K562 (cell line): ENCODE measurements around the gene DPEP1. TPM values are rescaled to one million over a fixed set of nuclear protein-coding genes. Genes with fewer than 3 reads are reported as not detected.
A peak's percentile ranks its signal among the peaks of the same experiment; 100 is the strongest.

ENCODE experiments used
- BCL6 ChIP-seq: fragments of 250-450 bp; sonication (Bioruptor Pico); IDR thresholded peaks from 2 replicates; pipeline ENCODE4 v1.4.0; 2020
- BMI1 ChIP-seq: fragments of 150-350 bp; IDR thresholded peaks from 2 replicates; pipeline ENCODE4 v1.6.1; 2014; ENCODE audit warnings: low read length
- FOS ChIP-seq: IDR thresholded peaks from 3 replicates; pipeline ENCODE4 v1.6.1; 2011; ENCODE audit not compliant: insufficient read length; ENCODE audit errors: extremely low read depth
- HCFC1 ChIP-seq: IDR thresholded peaks from 2 replicates; pipeline ENCODE4 v1.6.1; 2012; ENCODE audit warnings: low read depth, low read length, improper control_type of control experiment
- HEY1 ChIP-seq: fragments of 250-450 bp; sonication (Bioruptor Pico); IDR thresholded peaks from 2 replicates; pipeline ENCODE4 v1.5.0; 2020; ENCODE audit warnings: mild to moderate bottlenecking, moderate library complexity, borderline replicate concordance
- HNRNPK ChIP-seq: fragments of 200-400 bp; formaldehyde crosslinking; IDR thresholded peaks from one replicate; pipeline ENCODE4 v1.6.1; 2018; ENCODE audit warnings: mild to moderate bottlenecking, low read depth, low read length; ENCODE audit not compliant: poor library complexity, severe bottlenecking
- HNRNPUL1 ChIP-seq: fragments of 200-400 bp; formaldehyde crosslinking; IDR thresholded peaks from 2 replicates; pipeline ENCODE4 v1.6.1; 2017; ENCODE audit warnings: low read length
- JUN ChIP-seq, 2 experiments: sonication (generic) in 1 of 2; formaldehyde crosslinking in 1 of 2; IDR thresholded peaks; 2 replicates each; pipeline versions ENCODE4 v1.6.1 to v1.8.0; 2012 to 2022; ENCODE audit warnings: borderline replicate concordance in 2 of 2, mild to moderate bottlenecking in 2 of 2, improper control_type of control experiment in 1 of 2, low read depth in 1 of 2, low read length in 1 of 2, missing genetic modification reagents in 1 of 2
- MYBL2 ChIP-seq, 2 experiments: fragments of 450-650 bp in 1 of 2; sonication (generic) in 1 of 2; formaldehyde crosslinking in 1 of 2; IDR thresholded peaks; 2 replicates each; pipeline versions ENCODE4 v1.6.1 to v1.8.1; 2017 to 2022; ENCODE audit warnings: borderline replicate concordance in 1 of 2, inconsistent platforms in 1 of 2, low read depth in 1 of 2, mild to moderate bottlenecking in 1 of 2, missing genetic modification reagents in 1 of 2, moderate library complexity in 1 of 2
- NFXL1 ChIP-seq: fragments of 450-650 bp; formaldehyde crosslinking; IDR thresholded peaks from 2 replicates; pipeline ENCODE4 v1.4.0; 2021; ENCODE audit warnings: mild to moderate bottlenecking
- NR4A1 ChIP-seq, 2 experiments: fragments of 250-450 bp in 1 of 2; fragments of 450-650 bp in 1 of 2; sonication (Bioruptor Pico) in 1 of 2; IDR thresholded peaks; 2 replicates each; pipeline versions ENCODE4 v1.4.0 to v1.6.1; 2016 to 2020; ENCODE audit warnings: mild to moderate bottlenecking in 2 of 2, missing compliant biosample characterization in 1 of 2, missing genetic modification characterization in 1 of 2, moderate library complexity in 1 of 2
- PYGO2 ChIP-seq: fragments of 450-650 bp; IDR thresholded peaks from 2 replicates; pipeline ENCODE4 v1.6.1; 2016; ENCODE audit warnings: mild to moderate bottlenecking, missing genetic modification characterization, moderate library complexity, missing compliant biosample characterization
- STAT5A ChIP-seq: IDR thresholded peaks from 2 replicates; pipeline ENCODE4 v1.6.1; 2012; ENCODE audit warnings: low read length, inconsistent platforms, borderline replicate concordance
- ZBTB7A ChIP-seq: IDR thresholded peaks from 2 replicates; pipeline ENCODE4 v1.6.1; 2011; ENCODE audit warnings: low read depth, mild to moderate bottlenecking, low read length, moderate library complexity, borderline replicate concordance; ENCODE audit not compliant: control insufficient read depth
- ZNF639 ChIP-seq, 2 experiments: fragments of 200-800 bp in 1 of 2; sonication (Bioruptor generic) in 1 of 2; sonication (generic) in 1 of 2; formaldehyde crosslinking in 1 of 2; IDR thresholded peaks in 1 of 2; conservative IDR thresholded peaks in 1 of 2; 2 replicates each; pipeline versions ENCODE4 v1.5.0 to v1.6.1; 2016 to 2020; ENCODE audit warnings: missing compliant biosample characterization in 1 of 2, missing genetic modification characterization in 1 of 2, missing genetic modification reagents in 1 of 2
- ZNF696 ChIP-seq: fragments of 250-450 bp; sonication (Bioruptor Pico); conservative IDR thresholded peaks from 2 replicates; pipeline ENCODE4 v1.4.0; 2020; ENCODE audit warnings: mild to moderate bottlenecking, moderate library complexity
- ZNF778 ChIP-seq: fragments of 450-650 bp; formaldehyde crosslinking; IDR thresholded peaks from 2 replicates; pipeline ENCODE4 v1.4.0; 2020; ENCODE audit warnings: mild to moderate bottlenecking, moderate library complexity
- ZSCAN29 ChIP-seq: fragments of 450-650 bp; IDR thresholded peaks from 2 replicates; pipeline ENCODE4 v1.6.1; 2017
- polyA plus RNA-seq, 8 experiments: library from polyadenylated mRNA; depleted of rRNA in 4 of 8; stranded (reverse) in 5 of 8; unstranded in 3 of 8; fragments of >200 nt; fragmentation: Nextera tagmentation in 2 of 8; fragmentation: Illumina TruSeq in 1 of 8; extraction: Ambion mirVana in 2 of 8; extraction: Trizol in 1 of 8; gene quantifications; 2 replicates each; pipeline versions ENCODE4 v1.2.1 to v1.2.3, GENCODE V29; 2011 to 2014; ENCODE audit warnings: inconsistent platforms in 1 of 8, missing spikeins in 1 of 8
- total RNA-seq, 7 experiments: library from RNA; depleted of rRNA in 6 of 7; stranded (reverse); fragments of >200 nt in 6 of 7; fragmentation: Illumina TruSeq in 2 of 7; extraction: Trizol in 2 of 7; gene quantifications; 2 replicates each; pipeline versions ENCODE4 v1.2.1 to v1.2.3, GENCODE V29; 2011 to 2021; ENCODE audit warnings: low replicate concordance in 1 of 7
- TF ChIP-seq, protein P1 (sequence below): sonication (generic); formaldehyde crosslinking; IDR thresholded peaks from 2 replicates; pipeline ENCODE4 v1.8.0; 2023; ENCODE audit warnings: mild to moderate bottlenecking, missing genetic modification reagents
- TF ChIP-seq, protein P2 (sequence below): sonication (generic); IDR thresholded peaks from 2 replicates; pipeline ENCODE4 v1.6.1; 2016
- TF ChIP-seq, protein P3 (sequence below): conservative IDR thresholded peaks from 2 replicates; pipeline ENCODE4 v1.6.1; 2011; ENCODE audit warnings: low read depth, mild to moderate bottlenecking, low read length; ENCODE audit not compliant: control insufficient read depth

Gene DPEP1
- total and polyA plus RNA-seq, 9 of the 15 experiments (the other 6 are each of a cell fraction or from before 2014, with no cell fraction given) = 0.14 to 0.31 (median 0.20) TPM; not detected in 6

- no peak for TF ChIP-seq MYBL2 (IDR thresholded peaks at IDR 0.05; ENCODE audit: low read depth)
- TF ChIP-seq MYBL2 (CRISPR knock-in tag; IDR thresholded peaks at IDR 0.05; ENCODE audit: borderline replicate concordance) = no peak
- TF ChIP-seq ZSCAN29 = no peak
- no peak for TF ChIP-seq FOS
- no peak for TF ChIP-seq NR4A1 (CRISPR knock-in tag; IDR thresholded peaks at IDR 0.05)
- TF ChIP-seq NR4A1 (tag; IDR thresholded peaks at IDR 0.05) = no peak
- no peak for TF ChIP-seq HNRNPK
- TF ChIP-seq ZNF778 (CRISPR knock-in tag) = no peak
- no peak for TF ChIP-seq PYGO2 (tag)
- peak; percentile 14; the same call in 1 of the 2 replicates for TF ChIP-seq ZBTB7A
- TF ChIP-seq, protein P1, sequence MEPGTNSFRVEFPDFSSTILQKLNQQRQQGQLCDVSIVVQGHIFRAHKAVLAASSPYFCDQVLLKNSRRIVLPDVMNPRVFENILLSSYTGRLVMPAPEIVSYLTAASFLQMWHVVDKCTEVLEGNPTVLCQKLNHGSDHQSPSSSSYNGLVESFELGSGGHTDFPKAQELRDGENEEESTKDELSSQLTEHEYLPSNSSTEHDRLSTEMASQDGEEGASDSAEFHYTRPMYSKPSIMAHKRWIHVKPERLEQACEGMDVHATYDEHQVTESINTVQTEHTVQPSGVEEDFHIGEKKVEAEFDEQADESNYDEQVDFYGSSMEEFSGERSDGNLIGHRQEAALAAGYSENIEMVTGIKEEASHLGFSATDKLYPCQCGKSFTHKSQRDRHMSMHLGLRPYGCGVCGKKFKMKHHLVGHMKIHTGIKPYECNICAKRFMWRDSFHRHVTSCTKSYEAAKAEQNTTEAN (CRISPR knock-in tag) = no peak
- TF ChIP-seq NFXL1 (CRISPR knock-in tag) = no peak
- TF ChIP-seq JUN (IDR thresholded peaks at IDR 0.05; ENCODE audit: borderline replicate concordance, low read depth, low read length) = no peak
- 0 out of 2 replicates have a peak, but pooled peaks have one; percentile 37 for TF ChIP-seq JUN (CRISPR knock-in tag; IDR thresholded peaks at IDR 0.05; ENCODE audit: borderline replicate concordance)
- no peak for TF ChIP-seq HNRNPUL1
- TF ChIP-seq BCL6 (CRISPR knock-in tag) = no peak
- no peak for TF ChIP-seq ZNF696
- no peak for TF ChIP-seq STAT5A
- TF ChIP-seq HCFC1 = no peak
- no peak for TF ChIP-seq HEY1 (CRISPR knock-in tag)
- 0 out of 4 replicates have a peak, but pooled peaks of 1 of the 2 experiments have one; percentile 7 for TF ChIP-seq ZNF639 (CRISPR knock-in tag; conservative IDR thresholded peaks at IDR 0.05 in 1 of 2, IDR thresholded peaks at IDR 0.05 in 1 of 2)
- TF ChIP-seq, protein P2, sequence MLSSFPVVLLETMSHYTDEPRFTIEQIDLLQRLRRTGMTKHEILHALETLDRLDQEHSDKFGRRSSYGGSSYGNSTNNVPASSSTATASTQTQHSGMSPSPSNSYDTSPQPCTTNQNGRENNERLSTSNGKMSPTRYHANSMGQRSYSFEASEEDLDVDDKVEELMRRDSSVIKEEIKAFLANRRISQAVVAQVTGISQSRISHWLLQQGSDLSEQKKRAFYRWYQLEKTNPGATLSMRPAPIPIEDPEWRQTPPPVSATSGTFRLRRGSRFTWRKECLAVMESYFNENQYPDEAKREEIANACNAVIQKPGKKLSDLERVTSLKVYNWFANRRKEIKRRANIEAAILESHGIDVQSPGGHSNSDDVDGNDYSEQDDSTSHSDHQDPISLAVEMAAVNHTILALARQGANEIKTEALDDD = no peak
- TF ChIP-seq, protein P3, sequence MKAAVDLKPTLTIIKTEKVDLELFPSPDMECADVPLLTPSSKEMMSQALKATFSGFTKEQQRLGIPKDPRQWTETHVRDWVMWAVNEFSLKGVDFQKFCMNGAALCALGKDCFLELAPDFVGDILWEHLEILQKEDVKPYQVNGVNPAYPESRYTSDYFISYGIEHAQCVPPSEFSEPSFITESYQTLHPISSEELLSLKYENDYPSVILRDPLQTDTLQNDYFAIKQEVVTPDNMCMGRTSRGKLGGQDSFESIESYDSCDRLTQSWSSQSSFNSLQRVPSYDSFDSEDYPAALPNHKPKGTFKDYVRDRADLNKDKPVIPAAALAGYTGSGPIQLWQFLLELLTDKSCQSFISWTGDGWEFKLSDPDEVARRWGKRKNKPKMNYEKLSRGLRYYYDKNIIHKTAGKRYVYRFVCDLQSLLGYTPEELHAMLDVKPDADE = 0 out of 2 replicates have a peak, but pooled peaks have one; percentile 24
- TF ChIP-seq BMI1 = no peak
These were observed 37.9 kb upstream of the DPEP1 start, which contains the start of gene CPNE7 (continued) for GRCh38 chr16:89575247-89576152.
